ENCODE measurements around the gene LGR6. TPM values are rescaled to one million over a fixed set of nuclear protein-coding genes. Genes with fewer than 3 reads are reported as not detected.
"Not testable (repeated sequence)": the region's sequence is repeated elsewhere in the genome, so short reads cannot be mapped to it uniquely, and the experiment has no call there.

The LGR6 gene
- total and polyA plus RNA-seq, 2 of the 8 experiments (the other 6 are each of a cell fraction or from before 2014, with no cell fraction given) = 0.50 to 1.0 TPM

DNA sequence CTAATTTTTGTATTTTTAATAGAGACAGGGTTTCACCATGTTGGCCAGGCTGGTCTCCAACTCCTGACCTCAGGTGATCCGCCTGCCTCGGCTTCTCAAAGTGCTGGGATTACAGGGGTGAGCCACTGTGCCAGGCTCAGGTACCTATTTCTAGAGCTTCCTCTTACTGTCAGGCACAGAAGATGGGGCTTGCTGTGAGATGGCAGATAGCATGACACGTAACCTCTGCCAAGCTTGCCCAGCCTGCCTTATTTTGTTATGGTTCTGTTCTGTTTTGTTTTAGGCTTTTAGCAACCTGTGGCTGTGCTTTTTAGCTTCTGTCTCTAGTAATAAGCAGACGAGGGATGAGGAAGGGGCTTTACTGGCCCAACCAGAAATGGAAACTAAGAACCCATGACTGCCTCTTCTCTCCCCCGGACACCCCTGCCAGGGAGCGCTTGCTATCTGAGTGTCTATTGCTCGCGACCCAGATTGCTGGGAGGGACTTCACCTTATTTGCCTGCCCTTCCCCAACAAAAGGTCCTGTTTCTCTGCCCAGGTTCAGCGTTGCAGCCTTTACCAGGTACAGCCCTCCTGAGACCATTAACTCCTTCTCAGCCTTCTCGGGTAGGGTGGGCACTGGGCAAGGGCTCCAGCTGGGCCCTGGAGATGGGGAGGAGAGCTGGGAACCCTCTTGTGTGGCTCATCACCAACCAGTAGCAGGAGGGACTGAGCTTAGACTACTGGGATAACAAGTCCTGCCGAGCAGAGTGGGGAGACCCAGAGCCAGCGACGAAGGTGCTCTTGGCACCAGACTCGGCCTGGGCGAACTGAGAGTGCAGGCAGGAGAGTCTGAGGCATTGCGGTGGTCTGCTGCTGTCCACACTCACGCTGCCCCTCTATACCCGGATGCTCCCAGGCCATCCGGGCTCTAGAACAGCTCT is 13.5 kb upstream of the LGR6 start (continued):
- TF ChIP-seq CTBP2 (IDR thresholded peaks at IDR 0.05; ENCODE audit: borderline replicate concordance, insufficient read depth, insufficient read length, low read length) (no peak), YY1 (IDR thresholded peaks at IDR 0.05; ENCODE audit: low read depth, low read length) (no peak), SRF (IDR thresholded peaks at IDR 0.05; ENCODE audit: low read depth, low read length) (no peak), KDM4A (IDR thresholded peaks at IDR 0.05; ENCODE audit: low read depth, low read length, severe bottlenecking) (no peak)

DNA sequence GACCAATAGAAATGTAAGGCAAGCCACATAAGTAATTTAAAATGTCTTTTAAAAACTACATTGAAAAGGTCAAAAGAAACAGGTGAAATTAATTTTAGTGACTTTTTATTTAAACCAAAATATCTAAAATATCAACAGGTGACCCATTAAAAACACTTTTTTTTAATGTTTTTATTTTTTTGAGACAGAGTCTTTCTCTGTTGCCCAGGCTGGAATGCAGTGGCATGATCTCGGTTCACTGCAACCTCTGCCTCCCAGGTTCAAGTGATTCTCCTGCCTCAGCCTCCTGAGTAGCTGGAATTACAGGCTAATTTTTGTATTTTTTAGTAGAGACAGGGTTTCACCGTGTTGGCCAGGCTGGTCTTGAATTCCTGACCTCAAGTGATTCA is 12.9 kb upstream of the LGR6 start:
- not testable (repeated sequence) for H3K36me3 ChIP-seq (ENCODE audit: control insufficient read depth in 2 of 4, insufficient read depth in 4 of 4, low read length in 3 of 4); H3K9me3 ChIP-seq (ENCODE audit: insufficient read depth in 2 of 2, low read depth in 1 of 2, low read length in 1 of 2); H3K79me2 ChIP-seq (ENCODE audit: control insufficient read depth in 1 of 2, insufficient read depth in 2 of 2, low read length in 2 of 2); H2BK15ac ChIP-seq (ENCODE audit: low read length); H2BK12ac ChIP-seq (ENCODE audit: low read depth, low read length); FAIRE-seq; H4K5ac ChIP-seq (ENCODE audit: insufficient read length, low read depth, low read length); H4K20me1 ChIP-seq (replicated peaks in 1 of 2; ENCODE audit: control insufficient read depth in 1 of 2, insufficient read depth in 2 of 2, low read length in 2 of 2); H3K18ac ChIP-seq (ENCODE audit: extremely low read depth, low read length); H3K4me2 ChIP-seq (ENCODE audit: insufficient read depth in 1 of 2, low read depth in 2 of 2, low read length in 2 of 2); H4K91ac ChIP-seq (replicated peaks; ENCODE audit: insufficient read length, low read length); H2BK120ac ChIP-seq (replicated peaks; ENCODE audit: low read depth, low read length); H2BK20ac ChIP-seq (ENCODE audit: low read length); H4K8ac ChIP-seq (ENCODE audit: extremely low read depth, insufficient read depth, low read length); H3K9ac ChIP-seq (replicated peaks in 1 of 4; ENCODE audit: extremely low read depth in 1 of 4, low read depth in 3 of 4, low read length in 3 of 4); H3K14ac ChIP-seq (ENCODE audit: insufficient read length); H3K4ac ChIP-seq (replicated peaks; ENCODE audit: insufficient read length, low read depth, low read length); H3K56ac ChIP-seq (replicated peaks; ENCODE audit: insufficient read length, low read depth, low read length); DNase-seq (ENCODE audit: low read depth in 1 of 2, low spot score in 2 of 2); H3K27me3 ChIP-seq (replicated peaks in 1 of 4; ENCODE audit: control insufficient read depth in 3 of 4, extremely low read depth in 1 of 4, insufficient read depth in 3 of 4, low read length in 3 of 4); H3K79me1 ChIP-seq (ENCODE audit: low read depth, low read length); H2AFZ ChIP-seq (ENCODE audit: low read length); H2AK5ac ChIP-seq (ENCODE audit: low read depth, low read length); H3K23ac ChIP-seq (ENCODE audit: insufficient read length); H3K27ac ChIP-seq (ENCODE audit: low read depth, low read length); H3K23me2 ChIP-seq (ENCODE audit: low read depth, low read length); H3K4me3 ChIP-seq (ENCODE audit: extremely low read depth in 1 of 4, insufficient read depth in 2 of 4, low read depth in 3 of 4, low read length in 4 of 4); H3K4me1 ChIP-seq (replicated peaks in 1 of 4; ENCODE audit: control insufficient read depth in 3 of 4, insufficient read depth in 4 of 4, low read length in 3 of 4)
- ChIA-PET CTCF (ENCODE audit: partially characterized antibody) (interaction anchor here (0.7 to 7.1 kb wide), 15 partner anchors 9 to 181 kb away, joined by 3 to 52 read pairs (median 5); partner anchors contain the start of genes GPR37L1 and LGR6), POLR2A (ENCODE audit: partially characterized antibody) (interaction anchor here (1.0 to 1.2 kb wide), 2 partner anchors 17 to 26 kb away, joined by 3 read pairs; no protein-coding TSS in a partner anchor)
- WGBS, 2 experiments (ENCODE audit: extremely low coverage in 1 of 2, insufficient coverage in 1 of 2, insufficient read length in 1 of 2, insufficient replicate concordance in 2 of 2, low coverage in 1 of 2, low lambda C conversion rate in 2 of 2, missing lambda C conversion rate in 1 of 2) = 82% methylated on average over 2 of the region's 2 CpGs; no CpG with 5 or more reads in 1 of the 2 experiments
- H2BK5ac ChIP-seq (ENCODE audit: low read depth, low read length) = 0 out of 2 replicates have a peak overlapping the region, but pooled peaks have one; percentile 32
